Fibroblast of lung (primary cell): ENCODE results near the gene ZNF860.

Experiments used
- EZH2 ChIP-seq: IDR thresholded peaks from 2 replicates; pipeline ENCODE4 v1.5.1; 2012; ENCODE audit warnings: low read length, control low read depth, mild to moderate bottlenecking; ENCODE audit errors: missing control alignments
- TF ChIP-seq, protein P1 (sequence below), 2 donors: IDR thresholded peaks in 1 of 2; conservative IDR thresholded peaks in 1 of 2; 1 replicate in 1 of 2; 2 replicates in 1 of 2; pipeline ENCODE4 v1.5.1; 2011 to 2012; ENCODE audit warnings: low read length in 2 of 2, control low read depth in 1 of 2, inconsistent platforms in 1 of 2, low read depth in 1 of 2, mild to moderate bottlenecking in 1 of 2

GRCh38 chr3:31971607-31972006 is 9.9 kb upstream of the ZNF860 start:
- TF ChIP-seq, protein P1, sequence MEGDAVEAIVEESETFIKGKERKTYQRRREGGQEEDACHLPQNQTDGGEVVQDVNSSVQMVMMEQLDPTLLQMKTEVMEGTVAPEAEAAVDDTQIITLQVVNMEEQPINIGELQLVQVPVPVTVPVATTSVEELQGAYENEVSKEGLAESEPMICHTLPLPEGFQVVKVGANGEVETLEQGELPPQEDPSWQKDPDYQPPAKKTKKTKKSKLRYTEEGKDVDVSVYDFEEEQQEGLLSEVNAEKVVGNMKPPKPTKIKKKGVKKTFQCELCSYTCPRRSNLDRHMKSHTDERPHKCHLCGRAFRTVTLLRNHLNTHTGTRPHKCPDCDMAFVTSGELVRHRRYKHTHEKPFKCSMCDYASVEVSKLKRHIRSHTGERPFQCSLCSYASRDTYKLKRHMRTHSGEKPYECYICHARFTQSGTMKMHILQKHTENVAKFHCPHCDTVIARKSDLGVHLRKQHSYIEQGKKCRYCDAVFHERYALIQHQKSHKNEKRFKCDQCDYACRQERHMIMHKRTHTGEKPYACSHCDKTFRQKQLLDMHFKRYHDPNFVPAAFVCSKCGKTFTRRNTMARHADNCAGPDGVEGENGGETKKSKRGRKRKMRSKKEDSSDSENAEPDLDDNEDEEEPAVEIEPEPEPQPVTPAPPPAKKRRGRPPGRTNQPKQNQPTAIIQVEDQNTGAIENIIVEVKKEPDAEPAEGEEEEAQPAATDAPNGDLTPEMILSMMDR (conservative IDR thresholded peaks at IDR 0.05 in 1 of 2, IDR thresholded peaks at IDR 0.05 in 1 of 2; ENCODE audit: low read depth in 1 of 2, low read length in 2 of 2), result no peak
- TF ChIP-seq EZH2, result no peak
